Measurements from ENCODE around the gene USP7. TPM values are rescaled to one million over a fixed set of nuclear protein-coding genes. Genes with fewer than 3 reads are reported as not detected.

The USP7 gene
- total RNA-seq, 2 donors from 2014 or later = 114 to 140 TPM

- no peaks in the 10 kb centered on the region for H3K9me3 Mint-ChIP-seq
- DNase-seq = no peak
- H3K36me3 Mint-ChIP-seq (ENCODE audit: low read depth) = peaks cover 3% of the 10 kb centered on the region
- no peak for TF ChIP-seq CTCF (conservative IDR thresholded peaks at IDR 0.05)
- no peak overlapping the region for H3K9ac ChIP-seq (ENCODE audit: extremely low read depth, low read length, poor library complexity, severe bottlenecking)
- H3K9me3 ChIP-seq (ENCODE audit: control insufficient read depth, low read length) = no peaks in the 10 kb centered on the region
- H3K4me3 ChIP-seq (ENCODE audit: low read length) = no peak overlapping the region
- peaks cover 4% of the 10 kb centered on the region for H3K4me1 ChIP-seq (ENCODE audit: control insufficient read depth, insufficient read depth, low read length)
- peaks cover 53% of the 10 kb centered on the region for H3K4me1 Mint-ChIP-seq
- no peaks in the 10 kb centered on the region for H3K27me3 ChIP-seq (ENCODE audit: control insufficient read depth, insufficient read depth, low read length, poor library complexity, severe bottlenecking)
- 95 to 100% methylated on average over 1 to 3 of the region's 3 CpGs for WGBS, 2 experiments (ENCODE audit: insufficient coverage in 1 of 2, insufficient read length in 1 of 2)
- H3K27me3 Mint-ChIP-seq (ENCODE audit: insufficient read depth) = no peaks in the 10 kb centered on the region
- no peak overlapping the region for H3K27ac ChIP-seq (ENCODE audit: low read depth, low read length)
- H3K36me3 ChIP-seq (ENCODE audit: control insufficient read depth, insufficient read depth, low read length) = no peaks in the 10 kb centered on the region
- no peak overlapping the region for H3K27ac Mint-ChIP-seq
- no peak overlapping the region for H3K4me3 Mint-ChIP-seq
These were observed 17.9 kb downstream of the USP7 start for GRCh38 chr16:8945626-8946296.

- no peaks in the 10 kb centered on the region for H3K27me3 Mint-ChIP-seq (ENCODE audit: insufficient read depth)
- H3K36me3 Mint-ChIP-seq (ENCODE audit: low read depth) = peaks cover 3% of the 10 kb centered on the region
- Histone ChIP-seq H3K9ac (ENCODE audit: extremely low read depth, low read length, poor library complexity, severe bottlenecking) (no peak overlapping the region), H3K36me3 (ENCODE audit: control insufficient read depth, insufficient read depth, low read length) (no peaks in the 10 kb centered on the region), H3K9me3 (ENCODE audit: control insufficient read depth, low read length) (no peaks in the 10 kb centered on the region), H3K4me3 (ENCODE audit: low read length) (no peak overlapping the region), H3K27me3 (ENCODE audit: control insufficient read depth, insufficient read depth, low read length, poor library complexity, severe bottlenecking) (no peaks in the 10 kb centered on the region), H3K27ac (ENCODE audit: low read depth, low read length) (no peak overlapping the region), H3K4me1 (ENCODE audit: control insufficient read depth, insufficient read depth, low read length) (peaks cover 3% of the 10 kb centered on the region)
- H3K9me3 Mint-ChIP-seq = no peaks in the 10 kb centered on the region
- peak; percentile 50 for DNase-seq
- H3K4me3 Mint-ChIP-seq = no peak overlapping the region
- 87 to 93% methylated on average over 2 to 5 of the region's 5 CpGs for WGBS, 2 experiments (ENCODE audit: insufficient coverage in 1 of 2, insufficient read length in 1 of 2)
- peak overlapping the region; percentile 68 for H3K27ac Mint-ChIP-seq
- no peak for TF ChIP-seq CTCF (conservative IDR thresholded peaks at IDR 0.05)
- H3K4me1 Mint-ChIP-seq = peaks cover 51% of the 10 kb centered on the region
These were observed 19.5 kb downstream of the USP7 start for GRCh38 chr16:8943966-8944759.

GRCh38 chr16:8943001-8943763 lies 20.5 kb downstream of the USP7 start:
- Mint-ChIP-seq H3K4me3 (no peak overlapping the region), H3K27me3 (ENCODE audit: insufficient read depth) (no peaks in the 10 kb centered on the region), H3K27ac (peak overlapping the region; percentile 48), H3K4me1 (peaks cover 52% of the 10 kb centered on the region), H3K9me3 (no peaks in the 10 kb centered on the region), H3K36me3 (ENCODE audit: low read depth) (peaks cover 3% of the 10 kb centered on the region)
- Histone ChIP-seq H3K9me3 (ENCODE audit: control insufficient read depth, low read length) (no peaks in the 10 kb centered on the region), H3K4me1 (ENCODE audit: control insufficient read depth, insufficient read depth, low read length) (peaks cover 3% of the 10 kb centered on the region), H3K27ac (ENCODE audit: low read depth, low read length) (no peak overlapping the region), H3K36me3 (ENCODE audit: control insufficient read depth, insufficient read depth, low read length) (no peaks in the 10 kb centered on the region), H3K27me3 (ENCODE audit: control insufficient read depth, insufficient read depth, low read length, poor library complexity, severe bottlenecking) (no peaks in the 10 kb centered on the region), H3K4me3 (ENCODE audit: low read length) (no peak overlapping the region), H3K9ac (ENCODE audit: extremely low read depth, low read length, poor library complexity, severe bottlenecking) (no peak overlapping the region)
- 79 to 88% methylated on average over 11 to 13 of the region's 14 CpGs for WGBS, 2 experiments (ENCODE audit: insufficient coverage in 1 of 2, insufficient read length in 1 of 2)
- TF ChIP-seq CTCF (conservative IDR thresholded peaks at IDR 0.05) = no peak
- peak; percentile 63 for DNase-seq
